Measurements from ENCODE around the gene FHOD3.

FHOD3 gene

GRCh38 chr18:36297417-36298125 lies at the start of gene FHOD3:
TSS of gene FHOD3 (plus strand) at chr18:36297713. CDS start at chr18:36297836, 123 bp downstream.
- no peak for DNase-seq (ENCODE audit: low read depth in 2 of 2)

DNA sequence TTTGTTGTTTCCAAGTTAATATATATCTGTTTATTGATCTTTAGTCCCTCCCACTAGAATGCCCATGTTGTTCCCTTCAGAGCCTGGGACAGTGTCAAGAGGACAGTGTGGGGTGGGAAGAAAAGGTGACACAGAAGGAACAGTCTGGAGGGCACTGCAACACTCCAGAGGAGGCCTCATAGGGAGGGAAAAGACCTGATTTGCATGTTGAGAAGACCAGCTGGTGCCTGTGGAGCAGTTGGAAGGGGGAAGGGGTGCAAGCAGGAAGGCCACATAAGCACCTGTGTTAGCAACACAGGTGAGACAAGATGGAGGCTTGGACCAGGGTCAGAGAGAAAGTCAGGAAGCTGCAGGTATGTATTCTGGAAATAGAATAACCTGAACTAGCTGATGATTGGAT lies 48.1 kb upstream of the FHOD3 start:
- DNase-seq (ENCODE audit: low read depth in 2 of 2): no peak

DNA sequence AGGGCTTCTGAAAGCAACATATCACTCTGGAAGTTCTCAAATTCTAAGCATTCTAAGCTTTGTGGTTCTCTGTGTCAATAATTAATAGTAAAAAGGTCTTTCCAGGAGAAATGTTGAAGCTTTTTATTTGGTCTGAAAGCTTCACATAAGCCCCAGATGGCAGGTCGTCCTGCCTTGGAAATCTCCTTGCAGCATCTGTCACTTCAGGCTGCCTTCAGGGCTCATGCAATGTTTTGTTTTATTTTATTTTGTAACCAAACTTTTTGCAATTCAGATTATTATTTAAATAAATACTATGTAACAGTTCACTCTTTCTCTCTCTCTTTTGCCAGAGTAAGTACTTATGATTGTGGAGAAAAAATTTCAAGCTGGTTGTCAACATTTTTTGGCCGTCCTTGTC lies 46.7 kb upstream of the FHOD3 start:
- DNase-seq (ENCODE audit: low read depth in 2 of 2): no peak

- no peak for DNase-seq (ENCODE audit: low read depth in 2 of 2)
These were observed 42.3 kb upstream of the FHOD3 start for GRCh38 chr18:36255072-36255698.

- no peak for DNase-seq (ENCODE audit: low read depth in 2 of 2)
These were observed 41.4 kb upstream of the FHOD3 start for GRCh38 chr18:36256094-36256493.

GRCh38 chr18:36262971-36263370 lies 34.5 kb upstream of the FHOD3 start:
- no peak for DNase-seq (ENCODE audit: low read depth in 2 of 2)

GRCh38 chr18:36264283-36264682 lies 33.2 kb upstream of the FHOD3 start:
- no peak for DNase-seq (ENCODE audit: low read depth in 2 of 2)

- no peak for DNase-seq (ENCODE audit: low read depth in 2 of 2)
These were observed 32.5 kb upstream of the FHOD3 start for GRCh38 chr18:36265015-36265414.

DNA sequence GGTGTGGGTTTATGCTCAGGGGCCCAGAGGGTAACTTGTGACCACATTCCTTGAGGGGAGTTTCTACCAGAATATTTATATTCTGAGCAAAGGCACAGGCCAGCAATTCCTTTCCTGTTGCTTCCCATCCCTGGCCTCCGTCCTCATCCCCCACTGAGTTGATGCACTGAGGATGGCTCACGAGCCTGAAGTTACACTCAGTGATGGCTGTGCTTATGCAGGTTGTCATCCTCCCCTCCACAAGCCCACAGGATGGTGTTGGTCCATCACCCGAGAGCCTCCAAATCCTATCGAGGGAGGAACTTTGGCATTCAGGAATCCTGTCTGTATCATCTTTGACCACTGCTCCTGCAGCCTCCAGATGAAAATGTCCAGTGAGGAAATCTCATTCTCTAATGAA lies 28.4 kb upstream of the FHOD3 start:
- no peak for DNase-seq (ENCODE audit: low read depth in 2 of 2)

GRCh38 chr18:36271153-36271552 lies 26.4 kb upstream of the FHOD3 start:
- DNase-seq (ENCODE audit: low read depth in 2 of 2): no peak

GRCh38 chr18:36273347-36273746 lies 24.2 kb upstream of the FHOD3 start:
- no peak for DNase-seq (ENCODE audit: low read depth in 2 of 2)

DNA sequence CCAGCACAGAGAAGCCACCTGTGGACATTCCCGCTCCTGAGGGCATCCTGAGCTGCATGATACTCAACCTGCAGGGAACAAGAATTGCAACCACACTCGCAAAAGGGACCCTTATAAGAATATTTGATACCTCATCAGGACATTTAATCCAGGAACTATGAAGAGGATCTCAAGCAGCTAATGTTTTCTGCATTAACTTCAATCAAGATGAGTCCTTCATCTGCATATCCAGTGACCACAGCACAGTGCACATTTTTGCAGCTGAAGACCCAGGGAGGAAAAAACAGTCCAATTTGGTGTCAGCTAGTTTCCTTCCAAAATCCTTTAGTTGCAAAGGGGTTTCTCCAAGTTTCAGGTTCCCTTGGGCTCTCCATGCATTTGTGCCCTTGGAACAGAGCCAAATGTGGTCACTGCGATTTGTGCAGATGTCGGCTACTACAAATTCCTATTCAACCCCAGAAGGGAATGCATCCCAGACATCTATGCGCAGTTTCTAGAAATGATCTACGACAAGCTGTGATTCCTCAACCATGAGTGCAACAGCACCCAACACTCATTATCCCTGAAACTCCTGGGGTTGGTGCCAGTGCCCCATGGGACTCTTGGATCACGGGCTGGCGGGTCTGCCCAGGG lies 23.3 kb upstream of the FHOD3 start:
- no peak for DNase-seq (ENCODE audit: low read depth in 2 of 2)

GRCh38 chr18:36275561-36275960 lies 22.0 kb upstream of the FHOD3 start:
- no peak for DNase-seq (ENCODE audit: low read depth in 2 of 2)

GRCh38 chr18:36279001-36279400 lies 18.5 kb upstream of the FHOD3 start:
- DNase-seq (ENCODE audit: low read depth in 2 of 2): no peak

GRCh38 chr18:36281936-36282335 lies 15.6 kb upstream of the FHOD3 start:
- no peak for DNase-seq (ENCODE audit: low read depth in 2 of 2)

- no peak for DNase-seq (ENCODE audit: low read depth in 2 of 2)
These were observed 14.1 kb upstream of the FHOD3 start for GRCh38 chr18:36283448-36283847.

DNA sequence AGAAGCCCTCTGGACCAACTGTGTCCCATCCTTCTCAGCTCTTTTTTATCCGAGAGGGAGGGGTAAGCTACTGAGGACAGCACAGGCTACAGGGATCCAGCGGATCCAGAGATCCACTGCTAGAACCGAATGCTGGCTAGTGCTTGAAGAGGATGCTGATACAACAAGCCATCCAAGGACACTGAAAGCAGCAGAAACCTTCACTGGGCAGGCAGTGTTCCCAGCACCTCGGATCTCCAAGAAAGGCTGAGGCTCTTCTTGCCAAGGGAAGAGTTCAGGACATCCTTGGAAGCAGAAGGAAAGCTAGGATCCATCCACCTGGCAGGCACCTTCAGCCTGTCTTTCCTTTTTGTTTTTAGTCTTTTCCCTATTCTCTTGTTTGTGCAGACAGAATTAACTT lies 13.2 kb upstream of the FHOD3 start:
- no peak for DNase-seq (ENCODE audit: low read depth in 2 of 2)

DNA sequence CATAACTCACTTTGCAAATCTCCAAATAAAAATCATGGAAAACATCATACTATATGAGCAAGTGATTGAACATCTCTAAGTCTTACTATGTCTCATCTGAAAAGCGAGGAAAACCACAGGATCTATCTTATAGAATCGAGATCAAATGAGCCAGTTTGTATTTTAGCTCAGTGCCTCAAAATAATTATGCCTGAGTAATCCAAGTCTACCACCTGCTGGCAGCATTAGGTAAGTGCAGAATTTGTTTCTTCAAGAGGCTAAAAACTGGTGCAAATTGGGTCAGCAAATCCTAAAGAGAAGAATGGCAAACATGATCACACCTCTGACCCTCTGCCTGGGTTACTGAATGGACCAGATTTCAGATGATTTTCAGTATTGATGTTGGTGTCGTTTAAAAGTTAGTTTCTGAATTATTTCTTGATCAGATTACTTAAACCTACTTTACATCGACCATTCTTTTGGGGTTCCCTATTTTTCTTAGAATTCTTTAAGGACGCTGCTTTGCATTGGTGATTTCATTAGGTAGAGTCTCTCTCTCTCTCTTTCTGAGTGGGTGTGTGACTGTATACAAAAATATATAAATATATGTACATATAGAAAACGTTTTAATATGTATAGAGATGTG lies 12.7 kb upstream of the FHOD3 start:
- DNase-seq (ENCODE audit: low read depth in 2 of 2): peak; percentile 44 to 47

GRCh38 chr18:36287653-36288052 lies 9.9 kb upstream of the FHOD3 start:
- DNase-seq (ENCODE audit: low read depth in 2 of 2): no peak

DNA sequence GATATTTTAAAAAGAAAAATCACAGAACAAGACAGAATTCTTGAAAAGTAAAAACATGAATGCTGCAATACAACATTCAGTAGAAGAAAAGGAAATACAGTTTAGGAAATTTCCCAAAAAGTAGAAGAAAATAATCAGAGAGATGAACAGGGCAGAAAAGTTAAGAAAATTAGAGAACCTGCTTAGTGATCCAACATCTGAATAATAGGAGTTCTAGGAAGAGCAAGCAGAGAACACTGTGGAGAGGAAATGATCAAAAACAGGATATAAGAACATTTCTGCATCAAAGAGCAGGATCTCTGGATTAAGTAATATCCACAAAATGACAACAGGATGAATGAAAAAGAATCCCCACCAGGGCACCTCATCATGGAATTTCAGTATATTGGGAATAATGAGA lies 8.8 kb upstream of the FHOD3 start:
- no peak for DNase-seq (ENCODE audit: low read depth in 2 of 2)

- no peak for DNase-seq (ENCODE audit: low read depth in 2 of 2)
These were observed 3.5 kb upstream of the FHOD3 start for GRCh38 chr18:36294031-36294430.

GRCh38 chr18:36295214-36295613 lies 2.3 kb upstream of the FHOD3 start:
- no peak for DNase-seq (ENCODE audit: low read depth in 2 of 2)

DNA sequence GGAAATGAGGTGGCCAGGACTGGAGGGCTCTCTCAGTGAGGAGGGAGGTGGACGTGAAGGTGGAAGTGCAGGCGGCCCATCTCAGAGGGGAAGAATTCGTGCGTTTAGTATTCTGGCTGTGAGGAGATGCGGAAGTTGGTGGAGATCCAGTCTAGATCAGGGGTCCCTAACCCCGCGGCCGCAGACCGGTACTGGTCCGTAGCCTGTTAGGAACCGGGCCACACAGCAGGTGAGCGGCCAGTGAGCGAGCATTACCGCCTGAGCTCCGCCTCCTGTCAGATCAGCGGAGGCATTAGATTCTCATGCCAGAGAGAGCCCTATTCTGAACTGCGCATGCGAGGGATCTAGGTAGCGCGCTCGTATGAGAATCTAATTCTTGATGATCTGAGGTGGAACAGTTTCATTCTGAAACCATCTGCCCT lies 1.6 kb upstream of the FHOD3 start:
- no peak for DNase-seq (ENCODE audit: low read depth in 2 of 2)
